GM10266 (cell line): Measurements from ENCODE around the gene CKM.

Experiments used
- DNase-seq: peaks from one replicate; pipeline ENCODE4 v3.0.0; 2012; ENCODE audit errors: extremely low spot score
- CTCF ChIP-seq: IDR thresholded peaks from 2 replicates; pipeline ENCODE4 v1.5.1; 2012; ENCODE audit warnings: mild to moderate bottlenecking, low read depth; ENCODE audit not compliant: control insufficient read depth, insufficient read depth; ENCODE audit errors: missing control alignments

The CKM gene

GRCh38 chr19:45322744-45323281 is at the start of gene CKM:
Gene CKM (minus strand): TSS chr19:45322875. CDS start chr19:45319713, 3,162 bp downstream.
- TF ChIP-seq CTCF, result no peak
- DNase-seq, result no peak

GRCh38 chr19:45370410-45371204 is 47.9 kb upstream of the CKM start, which contains the start of gene ERCC2:
Gene ERCC2 (minus strand): TSS chr19:45370573. CDS start chr19:45370540, 33 bp downstream.
- peak; percentile 100 for DNase-seq
- TF ChIP-seq CTCF, result no peak

- TF ChIP-seq CTCF, result no peak
- no peak for DNase-seq
Measured at GRCh38 chr19:45368737-45369340, 46.2 kb upstream of the CKM start.

- TF ChIP-seq CTCF, result no peak
- no peak for DNase-seq
Measured at GRCh38 chr19:45368127-45368526, 45.5 kb upstream of the CKM start.

GRCh38 chr19:45364696-45365095 is 42.0 kb upstream of the CKM start:
- DNase-seq, result no peak
- TF ChIP-seq CTCF, result no peak

GRCh38 chr19:45363861-45364459 is 41.3 kb upstream of the CKM start:
- no peak for TF ChIP-seq CTCF
- no peak for DNase-seq
